ENCODE results near the gene TYSND1.
A peak's percentile ranks its signal among the peaks of the same experiment; 100 is the strongest.

TYSND1 gene

GRCh38 chr10:70118196-70118595, 28.3 kb downstream of the TYSND1 start:
- H3K4me1 ChIP-seq (ENCODE audit: control insufficient read depth in 5 of 5, insufficient read depth in 5 of 5, low read length in 5 of 5): peaks cover 2 to 71% (median 52%) of the 10 kb centered on the region in 5 donors

GRCh38 chr10:70117646-70118045, 28.9 kb downstream of the TYSND1 start:
- Histone ChIP-seq H3K27ac (ENCODE audit: low read depth, low read length) (peak overlapping the region; percentile 72), H3K4me1 (ENCODE audit: control insufficient read depth in 5 of 5, insufficient read depth in 5 of 5, low read length in 5 of 5) (peaks cover 2 to 76% (median 57%) of the 10 kb centered on the region in 5 donors), H3K4me3 (ENCODE audit: low read depth in 1 of 5, low read length in 5 of 5) (no peak overlapping the region), H3K36me3 (ENCODE audit: control insufficient read depth in 5 of 5, insufficient read depth in 5 of 5, low read length in 5 of 5) (peaks cover 6 to 91% (median 79%) of the 10 kb centered on the region in 5 donors), H3K9ac (ENCODE audit: low read length in 5 of 5) (no peak overlapping the region), H3K9me3 (ENCODE audit: control insufficient read depth in 5 of 5, low read length in 5 of 5) (no peaks in the 10 kb centered on the region), H3K27me3 (ENCODE audit: control insufficient read depth in 5 of 5, insufficient read depth in 4 of 5, low read length in 5 of 5) (no peaks in the 10 kb centered on the region)

More at GRCh38 chr10:70118196-70118595, 28.3 kb downstream of the TYSND1 start:
- Histone ChIP-seq H3K27me3 (ENCODE audit: control insufficient read depth in 5 of 5, insufficient read depth in 4 of 5, low read length in 5 of 5) (no peaks in the 10 kb centered on the region), H3K27ac (ENCODE audit: low read depth, low read length) (peak overlapping the region; percentile 55), H3K9me3 (ENCODE audit: control insufficient read depth in 5 of 5, low read length in 5 of 5) (no peaks in the 10 kb centered on the region), H3K4me3 (ENCODE audit: low read depth in 1 of 5, low read length in 5 of 5) (no peak overlapping the region), H3K9ac (ENCODE audit: low read length in 5 of 5) (no peak overlapping the region), H3K36me3 (ENCODE audit: control insufficient read depth in 5 of 5, insufficient read depth in 5 of 5, low read length in 5 of 5) (peaks cover 6 to 91% (median 80%) of the 10 kb centered on the region in 5 donors)

DNA sequence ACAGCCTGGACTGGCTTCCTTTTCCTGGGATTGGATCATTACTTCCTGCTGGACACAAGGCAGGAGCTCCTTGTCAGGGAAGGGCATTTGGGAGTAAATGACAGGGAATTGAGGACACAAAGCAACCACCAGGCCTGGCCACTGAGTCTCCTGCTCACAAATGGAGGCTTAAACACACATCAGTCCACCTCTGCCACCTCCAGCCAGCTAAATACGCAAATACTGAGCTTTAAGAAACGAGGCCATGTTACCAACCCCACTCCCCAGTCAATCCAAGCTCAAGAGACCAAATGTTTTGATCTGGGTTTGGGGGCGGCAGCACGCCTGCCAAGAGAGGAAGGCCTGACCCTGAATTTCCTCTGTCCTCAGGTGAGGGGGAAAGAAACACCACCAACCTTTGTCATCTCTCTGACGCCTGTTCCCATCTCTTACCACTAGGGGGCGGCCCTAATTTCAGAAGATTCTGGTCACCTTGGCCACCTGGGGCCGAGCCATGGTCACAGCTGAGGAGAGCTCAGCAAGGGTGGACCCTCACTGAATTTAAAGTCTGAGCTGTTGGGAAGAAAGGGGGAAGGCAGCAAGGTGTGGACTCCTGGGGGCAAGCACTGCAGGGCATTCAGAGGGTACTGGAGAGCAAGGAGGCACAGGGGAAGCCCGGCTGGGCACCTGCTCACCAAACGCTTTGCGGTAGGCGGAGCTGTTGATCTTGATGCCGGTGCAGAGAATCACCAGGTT, 30.4 kb downstream of the TYSND1 start:
- H3K4me1 ChIP-seq (ENCODE audit: control insufficient read depth in 5 of 5, insufficient read depth in 5 of 5, low read length in 5 of 5): peaks cover 2 to 87% (median 63%) of the 10 kb centered on the region in 5 donors
- H3K9ac ChIP-seq (ENCODE audit: low read length in 5 of 5): no peak overlapping the region
- H3K9me3 ChIP-seq (ENCODE audit: control insufficient read depth in 5 of 5, low read length in 5 of 5): no peaks in the 10 kb centered on the region
- no peak overlapping the region for H3K4me3 ChIP-seq (ENCODE audit: low read depth in 1 of 5, low read length in 5 of 5)
- no peaks in the 10 kb centered on the region for H3K27me3 ChIP-seq (ENCODE audit: control insufficient read depth in 5 of 5, insufficient read depth in 4 of 5, low read length in 5 of 5)
- H3K36me3 ChIP-seq (ENCODE audit: control insufficient read depth in 5 of 5, insufficient read depth in 5 of 5, low read length in 5 of 5): peaks cover 6 to 94% (median 83%) of the 10 kb centered on the region in 5 donors
- peak overlapping the region; percentile 72 for H3K27ac ChIP-seq (ENCODE audit: low read depth, low read length)

- H3K4me3 ChIP-seq (ENCODE audit: low read depth in 1 of 5, low read length in 5 of 5): no peak overlapping the region
- peak overlapping the region; percentile 72 for H3K27ac ChIP-seq (ENCODE audit: low read depth, low read length)
Observed at GRCh38 chr10:70114902-70115301, 31.6 kb downstream of the TYSND1 start.

GRCh38 chr10:70112071-70112470, 34.4 kb downstream of the TYSND1 start:
- Histone ChIP-seq H3K36me3 (ENCODE audit: control insufficient read depth in 5 of 5, insufficient read depth in 5 of 5, low read length in 5 of 5) (peaks cover 0 to 78% (median 67%) of the 10 kb centered on the region in 5 donors), H3K9ac (ENCODE audit: low read length in 5 of 5) (no peak overlapping the region), H3K27me3 (ENCODE audit: control insufficient read depth in 5 of 5, insufficient read depth in 4 of 5, low read length in 5 of 5) (no peaks in the 10 kb centered on the region), H3K27ac (ENCODE audit: low read depth, low read length) (peak overlapping the region; percentile 80), H3K4me1 (ENCODE audit: control insufficient read depth in 5 of 5, insufficient read depth in 5 of 5, low read length in 5 of 5) (peaks cover 0 to 77% (median 29%) of the 10 kb centered on the region in 5 donors), H3K4me3 (ENCODE audit: low read depth in 1 of 5, low read length in 5 of 5) (no peak overlapping the region), H3K9me3 (ENCODE audit: control insufficient read depth in 5 of 5, low read length in 5 of 5) (no peaks in the 10 kb centered on the region)

More at GRCh38 chr10:70114902-70115301, 31.6 kb downstream of the TYSND1 start:
- H3K9me3 ChIP-seq (ENCODE audit: control insufficient read depth in 5 of 5, low read length in 5 of 5): no peaks in the 10 kb centered on the region
- H3K27me3 ChIP-seq (ENCODE audit: control insufficient read depth in 5 of 5, insufficient read depth in 4 of 5, low read length in 5 of 5): no peaks in the 10 kb centered on the region
- peaks cover 6 to 88% (median 77%) of the 10 kb centered on the region in 5 donors for H3K36me3 ChIP-seq (ENCODE audit: control insufficient read depth in 5 of 5, insufficient read depth in 5 of 5, low read length in 5 of 5)
- peaks cover 2 to 81% (median 54%) of the 10 kb centered on the region in 5 donors for H3K4me1 ChIP-seq (ENCODE audit: control insufficient read depth in 5 of 5, insufficient read depth in 5 of 5, low read length in 5 of 5)
- H3K9ac ChIP-seq (ENCODE audit: low read length in 5 of 5): no peak overlapping the region

GRCh38 chr10:70111496-70111895, 35.0 kb downstream of the TYSND1 start:
- no peak overlapping the region for H3K4me3 ChIP-seq (ENCODE audit: low read depth in 1 of 5, low read length in 5 of 5)
- no peak overlapping the region for H3K9ac ChIP-seq (ENCODE audit: low read length in 5 of 5)
- H3K36me3 ChIP-seq (ENCODE audit: control insufficient read depth in 5 of 5, insufficient read depth in 5 of 5, low read length in 5 of 5): peaks cover 0 to 75% (median 66%) of the 10 kb centered on the region in 5 donors
- H3K27me3 ChIP-seq (ENCODE audit: control insufficient read depth in 5 of 5, insufficient read depth in 4 of 5, low read length in 5 of 5): no peaks in the 10 kb centered on the region
- H3K9me3 ChIP-seq (ENCODE audit: control insufficient read depth in 5 of 5, low read length in 5 of 5): no peaks in the 10 kb centered on the region
- H3K27ac ChIP-seq (ENCODE audit: low read depth, low read length): no peak overlapping the region
- peaks cover 0 to 72% (median 25%) of the 10 kb centered on the region in 5 donors for H3K4me1 ChIP-seq (ENCODE audit: control insufficient read depth in 5 of 5, insufficient read depth in 5 of 5, low read length in 5 of 5)

- Histone ChIP-seq H3K27me3 (ENCODE audit: control insufficient read depth in 5 of 5, insufficient read depth in 4 of 5, low read length in 5 of 5) (no peaks in the 10 kb centered on the region), H3K9me3 (ENCODE audit: control insufficient read depth in 5 of 5, low read length in 5 of 5) (no peaks in the 10 kb centered on the region), H3K9ac (ENCODE audit: low read length in 5 of 5) (no peak overlapping the region), H3K36me3 (ENCODE audit: control insufficient read depth in 5 of 5, insufficient read depth in 5 of 5, low read length in 5 of 5) (peaks cover 2 to 63% (median 51%) of the 10 kb centered on the region in 5 donors), H3K27ac (ENCODE audit: low read depth, low read length) (peak overlapping the region; percentile 21), H3K4me1 (ENCODE audit: control insufficient read depth in 5 of 5, insufficient read depth in 5 of 5, low read length in 5 of 5) (peaks cover 0 to 58% (median 16%) of the 10 kb centered on the region in 5 donors), H3K4me3 (ENCODE audit: low read depth in 1 of 5, low read length in 5 of 5) (no peak overlapping the region)
Observed at GRCh38 chr10:70109064-70109729, 37.3 kb downstream of the TYSND1 start.

- Histone ChIP-seq H3K27ac (ENCODE audit: low read depth, low read length) (no peak overlapping the region), H3K9me3 (ENCODE audit: control insufficient read depth in 5 of 5, low read length in 5 of 5) (no peaks in the 10 kb centered on the region), H3K27me3 (ENCODE audit: control insufficient read depth in 5 of 5, insufficient read depth in 4 of 5, low read length in 5 of 5) (no peaks in the 10 kb centered on the region), H3K4me1 (ENCODE audit: control insufficient read depth in 5 of 5, insufficient read depth in 5 of 5, low read length in 5 of 5) (peaks cover 0 to 37% (median 4%) of the 10 kb centered on the region in 5 donors), H3K4me3 (ENCODE audit: low read depth in 1 of 5, low read length in 5 of 5) (no peak overlapping the region), H3K36me3 (ENCODE audit: control insufficient read depth in 5 of 5, insufficient read depth in 5 of 5, low read length in 5 of 5) (peaks cover 2 to 47% (median 31%) of the 10 kb centered on the region in 5 donors), H3K9ac (ENCODE audit: low read length in 5 of 5) (no peak overlapping the region)
Observed at GRCh38 chr10:70106958-70107791, 39.3 kb downstream of the TYSND1 start.

DNA sequence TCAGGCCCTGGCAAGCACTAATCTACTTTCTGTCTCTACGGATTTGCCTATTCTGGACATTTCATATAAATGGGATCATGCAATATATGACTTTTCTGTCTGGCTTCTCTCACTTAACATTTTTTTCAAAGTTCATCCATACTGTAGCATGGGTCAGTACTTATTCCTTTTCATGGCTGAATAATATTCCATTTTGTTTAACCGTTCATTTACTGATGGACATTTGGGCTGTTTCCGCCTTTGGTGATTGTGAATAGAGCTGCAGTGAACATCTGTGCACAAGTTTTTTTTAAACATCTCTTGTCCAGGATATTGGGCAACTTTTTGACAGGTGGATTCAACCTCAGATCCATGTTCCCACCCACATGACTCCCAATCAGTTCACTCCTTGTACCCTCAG, 44.8 kb downstream of the TYSND1 start:
- Histone ChIP-seq H3K4me1 (ENCODE audit: control insufficient read depth in 5 of 5, insufficient read depth in 5 of 5, low read length in 5 of 5) (peaks cover 0 to under 1% (median 0%) of the 10 kb centered on the region in 5 donors), H3K4me3 (ENCODE audit: low read depth in 1 of 5, low read length in 5 of 5) (no peak overlapping the region), H3K27ac (ENCODE audit: low read depth, low read length) (no peak overlapping the region), H3K9ac (ENCODE audit: low read length in 5 of 5) (no peak overlapping the region), H3K9me3 (ENCODE audit: control insufficient read depth in 5 of 5, low read length in 5 of 5) (no peaks in the 10 kb centered on the region), H3K27me3 (ENCODE audit: control insufficient read depth in 5 of 5, insufficient read depth in 4 of 5, low read length in 5 of 5) (no peaks in the 10 kb centered on the region), H3K36me3 (ENCODE audit: control insufficient read depth in 5 of 5, insufficient read depth in 5 of 5, low read length in 5 of 5) (peaks cover 2 to 32% (median 16%) of the 10 kb centered on the region in 5 donors)

Data from subcutaneous abdominal adipose tissue (tissue), 5 donors.